Stimulated activated CD8-positive, alpha-beta memory T cell treated with anti-CD3 and anti-CD28 coated beads, Interleukin-12 subunit alpha, Interleukin-12 subunit beta, amount 100 ng/mL, for 4 hours (primary cell): ENCODE data around the gene SPOCK2.
A peak's percentile ranks its signal among the peaks of the same experiment; 100 is the strongest.

Source experiments
- DNase-seq: peaks from one replicate; pipeline ENCODE4 v3.0.0-alpha.2; 2020; ENCODE audit warnings: low read depth

Gene SPOCK2

GRCh38 chr10:72072639-72073038 lies 15.7 kb downstream of the SPOCK2 start:
- DNase-seq: no peak

- DNase-seq: no peak
Observed at GRCh38 chr10:72072046-72072445, 16.3 kb downstream of the SPOCK2 start.

GRCh38 chr10:72069751-72070526 lies 18.4 kb downstream of the SPOCK2 start:
- DNase-seq: no peak

GRCh38 chr10:72068901-72069446 lies 19.4 kb downstream of the SPOCK2 start:
- no peak for DNase-seq

GRCh38 chr10:72068126-72068765 lies 20.1 kb downstream of the SPOCK2 start:
- DNase-seq: no peak

GRCh38 chr10:72067463-72068125 lies 20.8 kb downstream of the SPOCK2 start:
- DNase-seq: no peak

GRCh38 chr10:72066318-72067284 lies 21.8 kb downstream of the SPOCK2 start:
- DNase-seq: no peak

GRCh38 chr10:72065439-72066025 lies 22.8 kb downstream of the SPOCK2 start:
- no peak for DNase-seq

- no peak for DNase-seq
Observed at GRCh38 chr10:72063703-72064391, 24.5 kb downstream of the SPOCK2 start.

- DNase-seq: no peak
Observed at GRCh38 chr10:72062832-72063702, 25.3 kb downstream of the SPOCK2 start.

- DNase-seq: no peak
Observed at GRCh38 chr10:72062382-72062781, 26.0 kb downstream of the SPOCK2 start.

GRCh38 chr10:72061930-72062329 lies 26.4 kb downstream of the SPOCK2 start:
- DNase-seq: no peak

GRCh38 chr10:72061491-72061890 lies 26.9 kb downstream of the SPOCK2 start:
- DNase-seq: no peak

GRCh38 chr10:72059843-72060822 lies 28.2 kb downstream of the SPOCK2 start:
- DNase-seq: no peak

- peak; percentile 50 for DNase-seq
Observed at GRCh38 chr10:72058989-72059842, 29.1 kb downstream of the SPOCK2 start.

- DNase-seq: no peak
Observed at GRCh38 chr10:72058347-72058898, 29.9 kb downstream of the SPOCK2 start.
